Ascending aorta (tissue), 2 donors: ENCODE measurements around the gene DCAF11. TPM values are rescaled to one million over a fixed set of nuclear protein-coding genes. Genes with fewer than 3 reads are reported as not detected.
A peak's percentile ranks its signal among the peaks of the same experiment; 100 is the strongest.

Experiments used
- DNase-seq, 2 donors: peaks; one replicate each; pipeline ENCODE4 v3.0.0-alpha.2; 2019; ENCODE audit warnings: low spot score in 2 of 2
- H3K27ac ChIP-seq, 2 donors: fragments of 200-600 bp; sonication (generic); one replicate each; pipeline ENCODE4 v1.5.1; 2016 to 2017; ENCODE audit warnings: mild to moderate bottlenecking in 1 of 2
- H3K27me3 ChIP-seq: fragments of 200-600 bp; sonication (generic); one replicate; pipeline ENCODE4 v1.5.1; 2017
- H3K36me3 ChIP-seq, 2 donors: fragments of 200-600 bp; sonication (generic); one replicate each; pipeline ENCODE4 v1.5.1; 2016
- H3K4me1 ChIP-seq, 2 donors: fragments of 200-600 bp; sonication (generic); one replicate each; pipeline ENCODE4 v1.5.1; 2016 to 2017; ENCODE audit warnings: mild to moderate bottlenecking in 1 of 2
- H3K4me3 ChIP-seq, 2 donors: fragments of 200-600 bp; sonication (generic); one replicate each; pipeline ENCODE4 v1.5.1; 2016 to 2017; ENCODE audit warnings: mild to moderate bottlenecking in 1 of 2
- H3K9me3 ChIP-seq, 2 donors: fragments of 200-600 bp; sonication (generic); one replicate each; pipeline ENCODE4 v1.5.1; 2016
- intact Hi-C: fragments of 100-400 bp; cut with DNase I; formaldehyde crosslinking; loops from one replicate; pipeline ENCODE4 v1.15.1; 2023
- total RNA-seq: library from RNA; depleted of rRNA; stranded (reverse); fragments of >200 nt; gene quantifications from one replicate; pipeline ENCODE4 v1.1.0, GENCODE V29; 2016
- TF ChIP-seq, protein P1 (sequence below), 3 experiments: fragments of 200-600 bp in 2 of 3; fragments of 450-650 bp in 1 of 3; sonication (generic) in 2 of 3; IDR thresholded peaks; one replicate each; pipeline ENCODE4 v1.5.1; 2016 to 2019; ENCODE audit warnings: antibody characterized with exemption in 3 of 3, mild to moderate bottlenecking in 1 of 3, moderate library complexity in 1 of 3

The DCAF11 gene
- total RNA-seq, 1 donor from 2014 or later, result 52.3 TPM

DNA sequence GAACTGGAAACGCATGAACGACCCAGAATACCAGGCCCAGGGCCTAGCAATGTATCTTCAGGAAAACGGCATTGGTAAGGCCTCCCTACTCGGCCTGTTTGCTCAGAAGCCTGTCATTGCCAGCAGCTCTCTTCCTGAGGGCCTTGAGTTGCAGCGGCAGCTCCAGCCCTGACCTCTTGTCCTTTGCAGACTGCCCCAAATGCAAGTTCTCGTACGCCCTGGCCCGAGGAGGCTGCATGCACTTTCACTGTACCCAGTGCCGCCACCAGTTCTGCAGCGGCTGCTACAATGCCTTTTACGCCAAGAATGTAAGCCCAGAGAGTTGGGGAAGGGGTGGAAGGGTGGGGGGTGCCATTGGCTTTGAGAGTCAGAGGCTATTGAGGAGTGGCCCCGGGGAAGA lies 42.8 kb downstream of the DCAF11 start:
- no peak for DNase-seq
- H3K27me3 ChIP-seq, result no peaks in the 10 kb centered on the region
- intact Hi-C loops, result no loop called here
- TF ChIP-seq, protein P1, sequence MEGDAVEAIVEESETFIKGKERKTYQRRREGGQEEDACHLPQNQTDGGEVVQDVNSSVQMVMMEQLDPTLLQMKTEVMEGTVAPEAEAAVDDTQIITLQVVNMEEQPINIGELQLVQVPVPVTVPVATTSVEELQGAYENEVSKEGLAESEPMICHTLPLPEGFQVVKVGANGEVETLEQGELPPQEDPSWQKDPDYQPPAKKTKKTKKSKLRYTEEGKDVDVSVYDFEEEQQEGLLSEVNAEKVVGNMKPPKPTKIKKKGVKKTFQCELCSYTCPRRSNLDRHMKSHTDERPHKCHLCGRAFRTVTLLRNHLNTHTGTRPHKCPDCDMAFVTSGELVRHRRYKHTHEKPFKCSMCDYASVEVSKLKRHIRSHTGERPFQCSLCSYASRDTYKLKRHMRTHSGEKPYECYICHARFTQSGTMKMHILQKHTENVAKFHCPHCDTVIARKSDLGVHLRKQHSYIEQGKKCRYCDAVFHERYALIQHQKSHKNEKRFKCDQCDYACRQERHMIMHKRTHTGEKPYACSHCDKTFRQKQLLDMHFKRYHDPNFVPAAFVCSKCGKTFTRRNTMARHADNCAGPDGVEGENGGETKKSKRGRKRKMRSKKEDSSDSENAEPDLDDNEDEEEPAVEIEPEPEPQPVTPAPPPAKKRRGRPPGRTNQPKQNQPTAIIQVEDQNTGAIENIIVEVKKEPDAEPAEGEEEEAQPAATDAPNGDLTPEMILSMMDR (IDR thresholded peaks at IDR 0.05), result no peak
- peaks cover under 1 to 4% of the 10 kb centered on the region in 2 donors for H3K4me1 ChIP-seq
- no peak overlapping the region for H3K27ac ChIP-seq
- no peaks in the 10 kb centered on the region for H3K9me3 ChIP-seq
- peaks cover 43 to 69% of the 10 kb centered on the region in 2 donors for H3K36me3 ChIP-seq
- H3K4me3 ChIP-seq, result no peak overlapping the region

DNA sequence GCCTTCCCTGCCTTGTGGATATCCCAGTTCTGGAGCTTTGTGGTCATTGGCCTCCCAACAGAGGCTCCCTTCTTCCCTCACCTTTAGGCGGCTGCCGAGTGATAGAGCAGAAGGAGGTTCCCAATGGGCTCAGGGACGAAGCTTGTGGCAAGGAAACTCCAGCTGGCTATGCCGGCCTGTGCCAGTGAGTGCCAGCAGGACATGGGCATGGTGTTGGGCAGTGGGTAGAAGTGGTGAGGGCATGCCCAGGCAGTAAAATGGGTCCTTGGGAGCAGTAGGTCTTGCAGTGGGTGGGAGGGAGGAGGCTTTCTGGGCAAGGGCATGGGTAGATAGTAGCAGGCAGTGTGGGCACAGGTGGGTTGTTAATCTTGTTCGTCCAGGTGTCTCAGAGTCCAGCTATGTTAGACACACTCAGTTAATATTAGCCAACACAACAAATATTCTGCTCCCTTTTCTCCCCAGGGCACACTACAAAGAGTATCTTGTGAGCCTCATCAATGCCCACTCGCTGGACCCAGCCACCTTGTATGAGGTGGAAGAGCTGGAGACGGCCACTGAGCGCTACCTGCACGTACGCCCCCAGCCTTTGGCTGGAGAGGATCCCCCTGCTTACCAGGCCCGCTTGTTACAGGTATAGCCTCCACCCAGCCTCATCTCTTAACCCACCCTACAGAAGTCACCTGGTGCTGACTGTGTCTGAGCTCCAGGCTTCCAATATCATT lies 45.4 kb downstream of the DCAF11 start:
- H3K36me3 ChIP-seq, result peaks cover 58 to 65% of the 10 kb centered on the region in 2 donors
- DNase-seq, result peak in 1 of 2 donors; percentile 62
- peak overlapping the region; percentile 85 to 88 for H3K27ac ChIP-seq
- intact Hi-C loops, result loop anchor here (2.0 kb wide), 1 partner anchor 29 kb away; the partner anchor contains the start of gene IPO4
- H3K4me3 ChIP-seq, result no peak overlapping the region
- H3K4me1 ChIP-seq, result peaks cover 9 to 12% of the 10 kb centered on the region in 2 donors
- H3K9me3 ChIP-seq, result no peaks in the 10 kb centered on the region
- no peaks in the 10 kb centered on the region for H3K27me3 ChIP-seq
- TF ChIP-seq, protein P1 (IDR thresholded peaks at IDR 0.05), result no peak

DNA sequence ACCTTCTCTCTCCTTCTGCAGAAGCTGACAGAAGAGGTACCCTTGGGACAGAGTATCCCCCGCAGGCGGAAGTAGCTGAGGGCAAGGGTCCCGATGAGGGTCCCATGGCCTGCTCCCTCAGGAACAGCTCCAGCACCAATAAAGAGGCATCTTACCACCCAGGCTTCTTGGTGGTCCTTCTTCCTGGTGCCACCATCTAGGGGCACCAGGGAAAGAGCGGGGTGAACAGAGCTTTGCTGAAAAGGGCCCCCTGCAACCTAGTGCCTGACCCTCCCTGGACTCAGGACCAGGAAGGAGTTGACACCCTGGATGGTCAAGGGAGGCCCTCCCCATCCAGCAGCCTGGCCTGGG lies 45.9 kb downstream of the DCAF11 start:
- H3K27me3 ChIP-seq, result no peaks in the 10 kb centered on the region
- peaks cover 58 to 65% of the 10 kb centered on the region in 2 donors for H3K36me3 ChIP-seq
- DNase-seq, result no peak
- H3K9me3 ChIP-seq, result no peaks in the 10 kb centered on the region
- peak overlapping the region; percentile 85 to 88 for H3K27ac ChIP-seq
- H3K4me3 ChIP-seq, result no peak overlapping the region
- intact Hi-C loops, result loop anchor here (2.0 kb wide), 1 partner anchor 28 kb away; the partner anchor contains the start of gene IPO4
- TF ChIP-seq, protein P1 (IDR thresholded peaks at IDR 0.05), result no peak
- H3K4me1 ChIP-seq, result peaks cover 9 to 12% of the 10 kb centered on the region in 2 donors

DNA sequence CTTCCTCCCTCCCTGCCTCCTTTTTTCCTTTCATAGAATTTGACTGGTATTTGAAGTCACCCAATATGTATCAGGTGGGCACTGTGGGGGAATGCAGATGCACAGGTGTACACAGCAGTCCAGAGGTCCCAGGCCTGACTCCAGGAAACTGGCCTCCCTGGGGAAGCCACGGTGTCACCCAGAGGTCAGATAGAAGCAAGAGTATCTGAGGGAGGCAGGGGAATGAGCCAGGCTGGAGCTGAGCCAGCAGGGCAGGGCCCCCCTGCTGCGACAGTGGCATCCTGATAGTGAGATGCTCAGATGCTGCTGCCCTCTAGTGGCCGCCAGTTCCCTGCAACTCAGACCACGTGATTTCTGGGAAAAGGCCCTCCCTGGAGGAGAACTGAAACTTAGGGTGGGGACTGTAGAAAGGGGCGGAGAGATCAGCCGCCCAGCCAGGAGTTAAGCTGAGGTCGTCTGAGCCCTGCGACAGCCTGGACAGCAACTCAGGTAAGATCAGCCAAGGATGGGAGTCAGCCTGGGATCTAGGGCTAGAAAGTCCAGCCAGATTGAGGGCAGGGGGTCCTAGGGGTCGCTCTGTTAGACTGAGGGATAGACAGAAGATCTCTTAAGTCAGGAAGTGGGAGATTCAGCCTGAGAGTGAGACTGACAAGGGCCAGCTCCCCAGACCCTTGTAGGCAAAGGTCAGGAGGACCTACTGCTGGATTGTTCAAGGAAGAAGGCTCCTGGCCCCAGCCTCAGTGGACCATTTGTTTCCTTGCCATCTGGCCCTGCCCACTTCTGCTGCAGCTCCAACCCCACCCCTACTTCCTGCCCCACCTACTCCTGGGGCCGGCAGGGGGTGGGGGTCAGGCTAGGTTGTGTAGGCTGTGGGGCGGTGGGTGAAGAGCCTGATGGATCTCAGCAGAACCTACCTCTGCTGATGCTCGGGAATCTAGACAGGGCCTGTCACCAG lies 46.5 kb downstream of the DCAF11 start, which contains the start of gene IRF9:
TSS of gene IRF9 (plus strand) at position 416 of the 955 bp plus-strand sequence. CDS start 880 bp downstream, outside the sequence.
- TF ChIP-seq, protein P1 (IDR thresholded peaks at IDR 0.05), result peak; percentile 90 to 95 (median 91)
- peaks cover 58 to 65% of the 10 kb centered on the region in 2 donors for H3K36me3 ChIP-seq
- peak; percentile 90 to 99 for DNase-seq

DNA sequence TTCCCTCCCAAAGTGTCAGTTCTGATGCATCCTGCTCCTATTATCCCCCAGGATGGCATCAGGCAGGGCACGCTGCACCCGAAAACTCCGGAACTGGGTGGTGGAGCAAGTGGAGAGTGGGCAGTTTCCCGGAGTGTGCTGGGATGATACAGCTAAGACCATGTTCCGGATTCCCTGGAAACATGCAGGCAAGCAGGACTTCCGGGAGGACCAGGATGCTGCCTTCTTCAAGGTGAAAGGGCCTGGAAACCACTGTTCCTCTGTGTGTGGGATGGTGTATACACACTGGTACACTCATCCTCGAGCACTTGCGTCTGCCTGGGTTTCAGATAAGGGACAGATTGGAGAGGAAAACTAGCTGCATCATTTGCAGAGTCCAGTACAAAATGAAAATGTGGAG lies 47.5 kb downstream of the DCAF11 start:
- H3K27me3 ChIP-seq, result no peaks in the 10 kb centered on the region
- H3K36me3 ChIP-seq, result peaks cover 57 to 67% of the 10 kb centered on the region in 2 donors
- peaks cover 9 to 12% of the 10 kb centered on the region in 2 donors for H3K4me1 ChIP-seq
- H3K4me3 ChIP-seq, result peak overlapping the region; percentile 65 to 77
- intact Hi-C loops, result no loop called here
- TF ChIP-seq, protein P1 (IDR thresholded peaks at IDR 0.05), result no peak
- DNase-seq, result no peak
- H3K27ac ChIP-seq, result peak overlapping the region; percentile 85 to 88
- no peaks in the 10 kb centered on the region for H3K9me3 ChIP-seq

More for the DNA sequence above, 46.5 kb downstream of the DCAF11 start, which contains the start of gene IRF9:
- intact Hi-C loops, result loop anchor here (1.0 to 2.0 kb wide), 4 partner anchors 14 to 47 kb away; partner anchors contain the start of genes DCAF11, IPO4, NRL and PSME1
- Histone ChIP-seq H3K27ac (peak within 1 kb of the TSS; percentile 85 to 88), H3K9me3 (no peaks in the 10 kb centered on the region), H3K27me3 (no peaks in the 10 kb centered on the region), H3K4me3 (peak within 1 kb of the TSS; percentile 65 to 77), H3K4me1 (peaks cover 9 to 12% of the 10 kb centered on the region in 2 donors)
